Thyroid gland (tissue), 4 donors: ENCODE measurements around the gene ZNF280A.
"Not testable (repeated sequence)": the region's sequence is repeated elsewhere in the genome, so short reads cannot be mapped to it uniquely, and the experiment has no call there.

Experiments used
- CTCF ChIP-seq, 6 experiments: fragments of 200-600 bp in 3 of 6; fragments of 450-650 bp in 3 of 6; sonication (generic) in 3 of 6; IDR thresholded peaks; one replicate each; pipeline ENCODE4 v1.5.1; 2016 to 2019; ENCODE audit warnings: antibody characterized with exemption in 6 of 6, mild to moderate bottlenecking in 2 of 6, inconsistent platforms in 1 of 6, moderate library complexity in 1 of 6
- POLR2A ChIP-seq, 2 donors: fragments of 450-650 bp; IDR thresholded peaks; one replicate each; pipeline ENCODE4 v1.6.1; 2017; ENCODE audit warnings: antibody characterized with exemption in 2 of 2, mild to moderate bottlenecking in 2 of 2, moderate library complexity in 1 of 2

- not testable (repeated sequence) for TF ChIP-seq CTCF, POLR2A (IDR thresholded peaks at IDR 0.05)
Measured at GRCh38 chr22:22510833-22511232, 9.2 kb downstream of the ZNF280A start.
